Measurements from ENCODE around the gene TMEM129. TPM values are rescaled to one million over a fixed set of nuclear protein-coding genes. Genes with fewer than 3 reads are reported as not detected.
A peak's percentile ranks its signal among the peaks of the same experiment; 100 is the strongest.

TMEM129 gene
- total and polyA plus RNA-seq, 2 donors (not counting 1 experiment from before 2014, with no cell fraction given) = 15.0 to 39.6 TPM

- H3K4me3 ChIP-seq (replicated peaks in 1 of 4; ENCODE audit: control extremely low read depth in 1 of 4, insufficient read depth in 1 of 4, low read depth in 3 of 4, low read length in 4 of 4) = peak within 1 kb of the TSS; percentile 61 to 78 (median 65)
- H3K36me3 ChIP-seq (ENCODE audit: control insufficient read depth, insufficient read depth, low read length) = no peaks in the 10 kb centered on the region
- H3K4me1 ChIP-seq (ENCODE audit: control insufficient read depth, extremely low read depth, insufficient read depth, low read length) = peaks cover 5% of the 10 kb centered on the region
- H2AFZ ChIP-seq (ENCODE audit: low read length) = peak within 1 kb of the TSS; percentile 77
- no peaks in the 10 kb centered on the region for H3K9me3 ChIP-seq (ENCODE audit: control insufficient read depth, insufficient read depth, low read depth, low read length)
- peak within 1 kb of the TSS; percentile 94 for H3K4me2 ChIP-seq (ENCODE audit: extremely low read depth, insufficient read depth, low read length)
- H3K27ac ChIP-seq (ENCODE audit: insufficient read depth, low read length) = peak within 1 kb of the TSS; percentile 90
- H4K20me1 ChIP-seq (ENCODE audit: control insufficient read depth, extremely low read depth, insufficient read depth, low read length) = no peaks in the 10 kb centered on the region
- H3K9ac ChIP-seq (ENCODE audit: insufficient read depth, low read length) = peak within 1 kb of the TSS; percentile 73
- H3K27me3 ChIP-seq (ENCODE audit: control insufficient read depth, insufficient read depth, low read length) = no peaks in the 10 kb centered on the region
- TF ChIP-seq CTCF (conservative IDR thresholded peaks at IDR 0.05 in 1 of 2, IDR thresholded peaks at IDR 0.05 in 1 of 2; ENCODE audit: low read depth in 1 of 2, low read length in 2 of 2) (no peak), EZH2 (IDR thresholded peaks at IDR 0.05; ENCODE audit: low read length, missing control alignments) (no peak)
- DNase-seq (ENCODE audit: low read depth in 2 of 2) = peak; percentile 73 to 83
- H3K79me2 ChIP-seq (ENCODE audit: control insufficient read depth, insufficient read depth, low read length) = no peaks in the 10 kb centered on the region
Measured at GRCh38 chr4:1683736-1684505, 37.2 kb downstream of the TMEM129 start, which contains the start of gene FAM53A. Gene FAM53A, minus strand, starts transcription at chr4:1684313. Its CDS starts 15,572 bp downstream, at chr4:1668741.

GRCh38 chr4:1683261-1683735, 37.8 kb downstream of the TMEM129 start:
- Histone ChIP-seq H4K20me1 (ENCODE audit: control insufficient read depth, extremely low read depth, insufficient read depth, low read length) (no peaks in the 10 kb centered on the region), H3K9ac (ENCODE audit: insufficient read depth, low read length) (peak overlapping the region; percentile 73), H3K27ac (ENCODE audit: insufficient read depth, low read length) (peak overlapping the region; percentile 90), H3K9me3 (ENCODE audit: control insufficient read depth, insufficient read depth, low read depth, low read length) (no peaks in the 10 kb centered on the region), H3K4me2 (ENCODE audit: extremely low read depth, insufficient read depth, low read length) (peak overlapping the region; percentile 94), H3K27me3 (ENCODE audit: control insufficient read depth, insufficient read depth, low read length) (no peaks in the 10 kb centered on the region), H2AFZ (ENCODE audit: low read length) (peak overlapping the region; percentile 77), H3K4me1 (ENCODE audit: control insufficient read depth, extremely low read depth, insufficient read depth, low read length) (peaks cover 5% of the 10 kb centered on the region), H3K4me3 (replicated peaks in 1 of 4; ENCODE audit: control extremely low read depth in 1 of 4, insufficient read depth in 1 of 4, low read depth in 3 of 4, low read length in 4 of 4) (peak overlapping the region; percentile 61 to 78 (median 65)), H3K36me3 (ENCODE audit: control insufficient read depth, insufficient read depth, low read length) (no peaks in the 10 kb centered on the region), H3K79me2 (ENCODE audit: control insufficient read depth, insufficient read depth, low read length) (no peaks in the 10 kb centered on the region)
- DNase-seq (ENCODE audit: low read depth in 2 of 2) = peak; percentile 83 to 89
- TF ChIP-seq CTCF (conservative IDR thresholded peaks at IDR 0.05 in 1 of 2, IDR thresholded peaks at IDR 0.05 in 1 of 2; ENCODE audit: low read depth in 1 of 2, low read length in 2 of 2) (no peak), EZH2 (IDR thresholded peaks at IDR 0.05; ENCODE audit: low read length, missing control alignments) (no peak)

GRCh38 chr4:1682860-1683259, 38.3 kb downstream of the TMEM129 start:
- DNase-seq (ENCODE audit: low read depth in 2 of 2) = no peak
- H3K4me3 ChIP-seq (replicated peaks in 1 of 4; ENCODE audit: control extremely low read depth in 1 of 4, insufficient read depth in 1 of 4, low read depth in 3 of 4, low read length in 4 of 4) = peak overlapping the region; percentile 61 to 78 (median 65)
- TF ChIP-seq EZH2 (IDR thresholded peaks at IDR 0.05; ENCODE audit: low read length, missing control alignments) (no peak), CTCF (conservative IDR thresholded peaks at IDR 0.05 in 1 of 2, IDR thresholded peaks at IDR 0.05 in 1 of 2; ENCODE audit: low read depth in 1 of 2, low read length in 2 of 2) (no peak)
- peak overlapping the region; percentile 94 for H3K4me2 ChIP-seq (ENCODE audit: extremely low read depth, insufficient read depth, low read length)
- peak overlapping the region; percentile 90 for H3K27ac ChIP-seq (ENCODE audit: insufficient read depth, low read length)
- no peaks in the 10 kb centered on the region for H4K20me1 ChIP-seq (ENCODE audit: control insufficient read depth, extremely low read depth, insufficient read depth, low read length)
- peak overlapping the region; percentile 77 for H2AFZ ChIP-seq (ENCODE audit: low read length)
- no peaks in the 10 kb centered on the region for H3K27me3 ChIP-seq (ENCODE audit: control insufficient read depth, insufficient read depth, low read length)
- H3K9ac ChIP-seq (ENCODE audit: insufficient read depth, low read length) = no peak overlapping the region
- H3K4me1 ChIP-seq (ENCODE audit: control insufficient read depth, extremely low read depth, insufficient read depth, low read length) = peaks cover 5% of the 10 kb centered on the region
- no peaks in the 10 kb centered on the region for H3K79me2 ChIP-seq (ENCODE audit: control insufficient read depth, insufficient read depth, low read length)
- H3K9me3 ChIP-seq (ENCODE audit: control insufficient read depth, insufficient read depth, low read depth, low read length) = no peaks in the 10 kb centered on the region
- H3K36me3 ChIP-seq (ENCODE audit: control insufficient read depth, insufficient read depth, low read length) = no peaks in the 10 kb centered on the region
